ENCODE data around the gene TOX2.

TOX2 gene

GRCh38 chr20:43916881-43917371 is 2.3 kb downstream of the TOX2 start:
- no peak for TF ChIP-seq CTCF (IDR thresholded peaks at IDR 0.05)

DNA sequence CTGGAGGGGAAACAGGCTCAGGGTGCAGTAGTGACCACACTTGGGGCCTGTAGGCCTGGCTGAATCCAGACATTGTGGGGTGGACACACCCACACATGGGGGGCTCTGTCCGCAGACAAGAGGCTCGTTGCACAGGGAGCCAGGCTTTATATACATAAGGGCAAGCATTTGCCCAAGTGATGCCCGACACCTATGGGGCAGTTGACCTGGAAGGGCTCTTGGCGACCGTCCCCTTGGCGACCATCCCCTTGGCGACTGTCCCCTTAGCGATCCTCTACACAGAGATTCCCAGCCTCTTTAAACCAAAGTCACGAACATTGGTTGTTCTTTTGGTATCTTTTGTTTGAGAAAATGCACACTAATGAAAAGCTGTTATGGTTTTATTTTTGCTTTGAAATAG is 2.7 kb downstream of the TOX2 start:
- TF ChIP-seq CTCF (IDR thresholded peaks at IDR 0.05), result no peak

GRCh38 chr20:43919686-43920403 is 5.2 kb downstream of the TOX2 start:
- TF ChIP-seq CTCF (IDR thresholded peaks at IDR 0.05), result no peak

DNA sequence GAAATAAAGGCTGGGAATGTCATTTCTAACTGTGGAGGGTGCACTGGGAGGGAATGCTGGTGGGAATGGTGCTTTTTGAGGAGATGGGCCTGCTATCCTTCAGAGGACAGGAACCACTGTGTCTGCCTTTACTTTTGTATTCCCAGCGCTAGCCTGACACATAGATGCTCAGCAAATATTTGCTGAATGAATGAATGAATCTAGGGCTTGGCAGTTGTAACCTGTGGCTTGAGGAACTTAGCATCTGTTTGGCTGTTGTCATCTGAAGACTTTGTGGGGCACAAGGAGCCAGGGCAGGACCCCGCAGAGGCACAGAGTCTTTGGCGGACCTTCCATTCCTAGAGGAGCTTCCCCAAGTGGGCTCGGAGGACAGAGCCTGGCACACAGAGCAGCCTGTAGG is 6.1 kb downstream of the TOX2 start:
- TF ChIP-seq CTCF (IDR thresholded peaks at IDR 0.05), result no peak

DNA sequence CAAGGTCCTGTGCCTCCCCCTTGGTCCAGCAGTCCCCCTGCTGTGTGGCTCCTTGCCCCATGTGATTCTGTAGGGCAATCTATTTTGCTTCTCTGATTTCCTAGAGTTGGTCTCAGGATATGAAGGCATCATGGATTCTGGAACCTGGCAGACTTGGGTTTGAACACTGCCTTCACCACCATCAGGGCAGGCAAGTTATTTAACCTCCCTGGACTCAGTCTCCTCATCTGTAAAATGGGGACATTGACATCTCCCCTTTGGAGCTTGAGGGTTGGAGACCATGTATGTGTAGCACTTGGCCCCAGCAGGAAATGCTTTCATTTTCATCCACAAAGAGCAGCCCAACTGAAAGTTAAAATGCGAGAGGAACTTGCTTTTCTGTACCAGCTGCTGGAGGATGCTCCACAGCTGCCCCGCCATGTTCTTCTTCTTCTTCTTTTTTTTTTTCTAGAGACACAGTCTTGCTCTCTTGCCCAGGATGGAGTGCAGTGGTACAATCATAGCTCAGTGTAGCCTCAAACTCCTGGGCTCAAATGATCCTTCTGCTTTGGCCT is 6.7 kb downstream of the TOX2 start:
- no peak for TF ChIP-seq CTCF (IDR thresholded peaks at IDR 0.05)

DNA sequence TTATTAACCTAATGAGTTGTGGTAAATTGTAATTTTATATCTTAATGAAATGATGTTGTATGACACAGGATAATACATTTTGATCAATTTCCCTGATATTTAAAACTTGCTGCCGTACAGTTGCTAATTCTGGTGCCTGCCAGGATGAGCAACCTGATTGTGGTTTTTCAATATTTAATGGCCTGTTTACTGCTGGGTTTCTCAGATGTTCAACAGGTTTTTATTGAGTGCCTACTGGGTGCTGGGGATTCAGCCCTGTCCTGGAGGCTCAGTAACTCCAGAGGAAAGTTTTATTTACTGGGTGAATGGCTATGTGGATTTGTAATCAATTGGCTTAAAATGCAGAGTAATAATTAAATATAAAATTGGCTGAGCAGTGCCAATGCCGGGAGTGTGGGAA is 8.0 kb downstream of the TOX2 start:
- TF ChIP-seq CTCF (IDR thresholded peaks at IDR 0.05), result no peak

GRCh38 chr20:43923322-43923721 is 8.7 kb downstream of the TOX2 start:
- TF ChIP-seq CTCF (IDR thresholded peaks at IDR 0.05), result no peak

Measured in LNCAP (cell line).